GM12875 (cell line): ENCODE results near the gene SLC1A4.
"Not testable (repeated sequence)": the region's sequence is repeated elsewhere in the genome, so short reads cannot be mapped to it uniquely, and the experiment has no call there.

Source experiments
- H3K4me3 ChIP-seq: one replicate; pipeline ENCODE4 v1.5.1; 2011; ENCODE audit warnings: low read depth, low read length, control low read depth
- CTCF ChIP-seq: IDR thresholded peaks from 2 replicates; pipeline ENCODE4 v1.5.1; 2011; ENCODE audit warnings: low read depth, mild to moderate bottlenecking, control low read depth, inconsistent platforms, low read length, moderate library complexity, borderline replicate concordance; ENCODE audit not compliant: insufficient read depth

SLC1A4 gene

GRCh38 chr2:64992990-64993389 lies 3.8 kb downstream of the SLC1A4 start:
- H3K4me3 ChIP-seq: no peak overlapping the region
- no peak for TF ChIP-seq CTCF

- H3K4me3 ChIP-seq: no peak overlapping the region
- no peak for TF ChIP-seq CTCF
Observed at GRCh38 chr2:64995041-64995440, 5.8 kb downstream of the SLC1A4 start.

- H3K4me3 ChIP-seq: no peak overlapping the region
- no peak for TF ChIP-seq CTCF
Observed at GRCh38 chr2:64996871-64997307, 7.7 kb downstream of the SLC1A4 start.

GRCh38 chr2:64998658-64999061 lies 9.5 kb downstream of the SLC1A4 start:
- no peak for TF ChIP-seq CTCF
- H3K4me3 ChIP-seq: no peak overlapping the region

- no peak for TF ChIP-seq CTCF
- H3K4me3 ChIP-seq: no peak overlapping the region
Observed at GRCh38 chr2:64999754-65000153, 10.6 kb downstream of the SLC1A4 start.

- H3K4me3 ChIP-seq: no peak overlapping the region
- TF ChIP-seq CTCF: no peak
Observed at GRCh38 chr2:65000644-65001043, 11.4 kb downstream of the SLC1A4 start.

- no peak overlapping the region for H3K4me3 ChIP-seq
- no peak for TF ChIP-seq CTCF
Observed at GRCh38 chr2:65003037-65003436, 13.8 kb downstream of the SLC1A4 start.

- H3K4me3 ChIP-seq: not testable (repeated sequence)
Observed at GRCh38 chr2:65004232-65004631, 15.0 kb downstream of the SLC1A4 start.
